Measurements from ENCODE around the gene CALML6.
"Not testable (repeated sequence)": the region's sequence is repeated elsewhere in the genome, so short reads cannot be mapped to it uniquely, and the experiment has no call there.

CALML6 gene, protein sequence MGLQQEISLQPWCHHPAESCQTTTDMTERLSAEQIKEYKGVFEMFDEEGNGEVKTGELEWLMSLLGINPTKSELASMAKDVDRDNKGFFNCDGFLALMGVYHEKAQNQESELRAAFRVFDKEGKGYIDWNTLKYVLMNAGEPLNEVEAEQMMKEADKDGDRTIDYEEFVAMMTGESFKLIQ

DNA sequence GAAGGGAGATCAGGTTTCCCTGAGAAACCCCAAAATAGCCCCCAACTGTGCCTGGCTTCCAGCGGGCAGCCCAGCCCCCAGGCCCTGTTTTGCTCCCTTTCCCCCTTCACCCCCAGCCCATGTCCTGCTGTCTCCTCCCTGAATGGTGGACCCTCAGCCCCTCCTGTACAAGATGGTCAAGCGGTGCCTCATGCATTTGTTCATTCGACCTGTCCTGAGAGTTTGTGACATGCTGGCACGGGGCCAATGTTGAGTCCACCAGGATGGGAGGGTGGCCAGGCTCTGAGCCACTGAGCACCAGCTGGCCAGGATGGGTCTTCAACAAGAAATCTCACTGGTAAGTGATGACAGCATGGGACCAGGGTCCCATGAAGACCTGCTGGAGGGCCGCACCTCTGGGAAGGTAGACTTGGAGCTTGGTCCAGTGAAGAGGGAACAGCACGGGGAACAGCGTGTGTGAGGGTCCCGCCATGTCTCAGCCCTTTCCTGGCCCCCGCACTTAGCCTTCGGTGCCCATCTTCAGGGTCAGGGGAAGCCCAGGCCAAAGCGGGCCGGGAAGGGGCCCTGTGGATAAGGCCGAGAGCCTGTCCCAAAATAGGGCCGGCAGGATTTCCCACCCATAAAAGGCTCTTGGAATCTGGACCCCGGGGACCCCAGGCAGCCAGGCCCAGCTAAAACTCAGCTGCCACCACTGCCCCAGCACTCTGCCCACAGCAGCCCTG lies at the start of gene CALML6:
CALML6 (plus strand) TSS at position 290 of the 722 bp plus-strand sequence; CDS start at position 311, 21 bp downstream.
- no peak for DNase-seq (ENCODE audit: low read depth)

DNA sequence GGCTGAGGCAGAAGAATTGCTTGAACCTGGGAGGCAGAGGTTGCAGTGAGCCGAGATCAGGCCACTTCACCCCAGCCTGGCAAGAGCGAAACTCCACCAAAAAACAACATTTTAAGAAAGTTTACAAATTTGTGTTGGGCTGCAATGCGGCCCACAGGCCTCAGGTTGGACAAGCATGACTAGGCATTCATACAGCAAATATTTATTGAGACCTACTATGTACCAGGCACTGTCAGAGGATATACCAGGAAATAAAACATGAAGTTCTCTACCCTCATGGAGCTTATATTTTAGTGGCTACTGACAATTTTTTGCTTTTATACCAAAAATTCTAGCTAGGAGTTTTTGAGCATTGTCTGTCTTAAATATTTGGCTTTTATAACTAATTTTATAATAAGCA lies 47.9 kb upstream of the CALML6 start:
- DNase-seq (ENCODE audit: low read depth): no peak

DNA sequence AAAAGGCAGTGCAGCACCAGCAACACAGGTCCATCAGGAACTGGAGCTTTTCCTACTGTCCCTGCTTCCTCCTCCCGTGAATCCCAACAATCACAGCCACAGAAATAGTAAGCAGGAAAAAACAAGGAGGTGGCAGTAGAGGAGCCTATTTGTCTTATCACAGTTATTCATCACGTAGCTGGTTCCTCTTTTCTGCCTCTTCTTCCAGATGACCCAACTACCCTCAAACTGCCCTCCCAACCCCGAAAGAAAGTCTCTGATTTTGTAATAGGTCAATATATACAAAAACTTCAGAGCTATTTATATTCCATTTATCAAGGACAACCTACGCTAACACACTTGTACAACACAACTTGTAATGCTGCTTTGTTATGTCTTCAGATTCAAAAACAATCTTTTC lies 45.6 kb upstream of the CALML6 start:
- DNase-seq (ENCODE audit: low read depth): no peak

DNA sequence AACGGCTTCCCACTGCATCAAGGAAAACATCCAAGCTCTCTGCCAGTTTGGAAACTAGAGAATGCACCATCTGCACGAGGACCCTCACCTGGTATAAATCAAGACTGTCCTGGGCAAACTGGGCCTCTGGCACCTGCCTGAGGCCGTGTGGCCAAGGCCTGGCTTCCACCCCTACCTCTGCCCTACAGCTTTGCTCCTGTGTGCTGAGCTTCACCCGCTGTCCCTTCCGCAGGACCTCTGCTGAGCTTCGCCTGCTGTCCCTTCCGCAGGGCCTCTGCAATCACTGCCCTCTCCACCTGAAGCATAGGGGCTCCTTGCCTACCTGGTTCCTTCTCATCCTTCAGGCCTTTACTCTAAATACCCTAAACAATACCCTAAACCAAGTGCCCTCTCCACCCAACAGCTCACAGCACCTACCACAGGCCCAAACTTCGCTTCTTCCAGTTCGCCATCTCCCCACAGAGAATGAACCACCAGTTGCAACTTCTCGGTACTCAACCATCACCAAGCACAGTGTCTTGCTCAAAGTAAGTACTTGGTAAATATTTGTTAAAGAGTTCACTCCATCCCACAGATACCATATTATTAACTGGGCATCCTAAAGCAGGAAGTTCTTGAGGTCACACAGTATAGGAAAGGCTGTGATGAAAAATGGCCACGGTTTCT lies 42.6 kb upstream of the CALML6 start:
- DNase-seq (ENCODE audit: low read depth): no peak

DNA sequence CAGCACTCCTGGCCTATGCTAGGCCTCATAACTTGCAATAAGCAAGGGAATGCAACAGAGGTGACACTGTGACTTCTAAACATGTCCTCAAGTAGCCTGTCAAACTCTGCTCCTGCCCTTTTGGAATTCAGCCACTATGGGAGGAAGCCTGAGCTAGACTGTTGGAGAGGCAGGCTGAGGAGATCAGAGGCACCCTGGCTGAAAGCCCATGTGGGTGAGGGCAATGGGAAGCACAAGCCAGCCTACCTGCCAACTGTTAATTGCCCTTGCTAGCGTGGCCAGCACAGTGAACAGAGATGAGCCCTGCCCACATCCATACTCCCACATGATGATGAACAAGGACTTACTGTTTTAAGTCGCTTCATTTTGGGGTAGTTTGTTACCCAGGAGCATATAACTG lies 41.9 kb upstream of the CALML6 start:
- DNase-seq (ENCODE audit: low read depth): no peak

DNA sequence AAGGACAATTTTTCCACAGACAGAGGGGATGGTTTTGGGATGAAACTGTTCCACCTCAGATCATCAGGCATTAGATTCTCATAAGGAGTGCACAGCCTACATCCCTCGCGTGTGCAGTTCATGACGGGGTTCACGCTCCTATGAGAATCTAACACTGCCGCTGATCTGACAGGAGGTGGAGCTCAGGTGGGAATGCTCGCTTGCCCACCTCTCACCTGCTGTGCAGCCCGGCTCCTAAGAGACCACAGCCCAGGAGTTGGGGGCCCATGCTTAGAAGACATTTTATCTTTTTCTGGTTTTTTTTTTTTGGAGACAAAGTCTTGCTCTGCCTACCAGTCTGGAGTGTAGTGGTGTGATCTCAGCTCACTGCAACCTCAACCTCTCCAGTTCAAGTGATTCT lies 40.2 kb upstream of the CALML6 start:
- no peak for DNase-seq (ENCODE audit: low read depth)

DNA sequence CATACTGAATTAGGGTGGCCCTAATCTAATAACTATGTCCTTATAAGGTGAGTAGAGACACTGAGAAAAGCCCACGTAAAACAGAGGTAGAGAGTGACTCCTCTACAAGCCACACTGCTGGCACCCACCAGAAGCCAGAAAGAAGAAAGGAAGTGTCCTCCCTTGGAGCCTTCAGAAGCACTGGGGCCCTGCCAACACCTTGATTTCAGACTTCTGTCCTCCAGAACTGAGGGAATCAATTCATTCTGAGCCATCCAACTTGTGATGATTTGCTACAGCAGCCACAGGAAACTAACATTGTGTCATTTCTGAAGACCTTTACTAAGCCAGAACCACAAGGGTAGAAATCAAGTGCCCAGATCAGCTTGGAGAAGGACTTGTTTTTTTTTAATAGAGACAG lies 39.1 kb upstream of the CALML6 start:
- no peak for DNase-seq (ENCODE audit: low read depth)

DNA sequence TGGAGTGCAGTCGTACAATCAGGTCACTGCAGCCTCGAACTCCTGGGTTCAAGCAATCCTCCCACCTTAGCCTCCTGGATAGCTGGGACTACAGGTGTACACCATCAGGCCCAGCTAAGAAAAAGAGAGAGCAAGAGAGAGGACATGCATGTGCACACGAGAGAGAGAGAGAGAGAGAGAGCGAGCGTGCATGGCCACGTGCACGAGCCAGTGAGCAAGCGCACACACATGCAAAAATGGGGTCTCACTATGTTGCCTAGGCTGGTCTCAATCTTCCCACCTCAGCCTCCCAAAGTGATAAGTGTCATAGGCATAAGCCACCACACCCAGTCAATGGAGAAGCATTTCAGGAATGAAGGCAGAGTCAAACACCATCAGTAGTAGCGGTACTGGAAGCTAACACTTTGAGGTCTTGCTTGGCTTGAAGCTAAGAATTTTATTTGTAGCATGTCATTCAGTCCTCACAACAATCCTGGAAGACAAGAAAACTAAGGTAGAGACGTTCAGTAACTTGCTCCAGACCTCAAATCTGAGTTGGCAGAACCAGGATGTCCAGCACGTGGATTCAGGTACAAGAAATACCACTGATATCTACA lies 38.6 kb upstream of the CALML6 start:
- no peak for DNase-seq (ENCODE audit: low read depth)

DNA sequence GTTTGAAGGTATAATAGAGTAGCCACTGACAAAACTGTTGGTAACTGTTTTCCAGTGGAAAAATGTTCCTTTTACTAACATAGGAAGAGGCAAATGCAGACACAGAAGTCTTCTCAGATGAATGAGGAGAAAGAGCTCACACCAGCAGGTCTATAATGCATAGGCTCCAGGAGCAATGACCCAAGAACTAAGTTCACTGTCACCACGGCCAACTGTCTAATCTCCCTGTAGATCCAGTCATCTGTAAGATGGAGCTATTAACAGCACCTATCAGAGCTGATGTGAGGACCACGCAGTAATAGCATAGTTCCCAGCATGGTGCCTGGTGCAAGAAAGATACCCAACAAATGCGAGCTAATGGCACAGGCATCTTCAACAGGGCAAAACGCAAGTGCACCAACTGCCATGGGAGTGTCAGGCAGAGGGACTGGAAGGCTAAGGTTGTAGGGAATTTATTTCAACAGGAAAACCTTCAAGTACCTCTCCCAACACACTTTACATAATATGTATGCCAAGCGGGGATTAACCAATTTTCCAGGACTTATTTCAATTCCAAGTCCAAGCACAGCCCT lies 37.1 kb upstream of the CALML6 start:
- no peak for DNase-seq (ENCODE audit: low read depth)

DNA sequence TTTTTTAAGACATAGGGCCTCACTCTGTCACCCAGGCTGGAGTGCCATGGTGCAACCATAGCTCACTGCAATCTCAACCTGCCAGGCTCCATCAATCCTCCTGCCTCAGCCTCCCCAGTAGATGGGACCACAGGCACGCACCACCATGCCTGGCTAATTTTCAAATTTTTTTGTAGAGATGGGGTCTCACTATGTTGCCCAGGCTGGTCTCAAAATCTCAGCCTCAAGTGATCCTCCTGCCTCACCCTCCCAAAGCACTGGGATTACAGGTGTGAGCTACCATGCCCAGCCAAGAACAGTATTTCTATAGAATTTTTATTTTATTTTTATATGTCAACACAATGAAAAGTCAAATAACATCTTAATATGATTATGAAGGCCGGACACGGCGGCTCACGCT lies 35.1 kb upstream of the CALML6 start:
- no peak for DNase-seq (ENCODE audit: low read depth)

DNA sequence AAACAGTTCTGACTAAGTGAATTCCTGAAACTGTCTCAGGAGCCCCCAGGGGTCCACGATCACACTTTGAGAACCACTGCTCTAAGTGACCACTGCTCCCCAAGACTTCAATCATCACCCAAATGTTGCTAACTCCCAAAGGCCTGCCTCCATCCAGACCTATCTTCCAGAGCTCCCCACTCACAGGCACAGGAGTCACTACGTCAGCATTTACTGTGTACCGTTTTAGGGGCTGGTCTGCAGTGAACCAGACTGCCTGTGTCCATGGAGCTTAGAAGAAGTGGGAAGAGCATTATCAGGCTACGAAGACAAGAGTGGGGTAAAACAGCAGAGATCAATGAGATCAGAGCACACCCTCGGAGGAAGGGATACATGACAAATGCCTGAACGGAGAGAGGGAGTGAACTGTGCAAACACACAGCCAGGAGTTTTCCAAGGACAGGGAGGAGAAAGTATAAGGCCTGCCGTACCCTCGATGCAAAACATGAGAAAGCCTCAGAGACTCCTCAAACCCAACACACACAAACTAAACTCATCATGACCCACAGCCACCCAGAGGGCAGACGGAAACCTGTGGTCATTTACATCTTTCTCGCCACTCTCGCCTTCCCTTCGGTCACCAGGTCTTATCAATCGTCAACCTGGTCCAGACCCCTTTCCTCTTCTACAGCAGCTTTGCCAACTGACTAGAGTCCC lies 34.3 kb upstream of the CALML6 start:
- DNase-seq (ENCODE audit: low read depth): no peak

DNA sequence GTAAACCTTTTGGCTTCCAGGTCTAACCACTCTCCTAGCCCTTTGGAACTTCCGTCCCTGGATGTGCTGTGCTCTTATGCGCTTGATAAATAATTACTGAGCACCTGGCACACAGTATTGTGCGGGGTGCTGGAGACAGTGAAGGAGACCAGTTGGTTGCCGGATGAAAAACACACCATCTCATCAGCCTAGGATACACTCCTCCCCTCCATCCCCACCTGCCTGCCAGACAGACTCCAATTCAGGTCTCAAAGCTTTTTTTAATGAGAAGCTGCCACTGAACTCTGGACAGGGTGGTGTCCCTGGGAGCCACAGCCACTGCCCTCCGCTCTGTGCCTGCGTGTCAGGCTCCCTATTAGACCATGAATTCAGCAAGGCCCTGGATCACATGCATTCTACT lies 33.3 kb upstream of the CALML6 start:
- no peak for DNase-seq (ENCODE audit: low read depth)

DNA sequence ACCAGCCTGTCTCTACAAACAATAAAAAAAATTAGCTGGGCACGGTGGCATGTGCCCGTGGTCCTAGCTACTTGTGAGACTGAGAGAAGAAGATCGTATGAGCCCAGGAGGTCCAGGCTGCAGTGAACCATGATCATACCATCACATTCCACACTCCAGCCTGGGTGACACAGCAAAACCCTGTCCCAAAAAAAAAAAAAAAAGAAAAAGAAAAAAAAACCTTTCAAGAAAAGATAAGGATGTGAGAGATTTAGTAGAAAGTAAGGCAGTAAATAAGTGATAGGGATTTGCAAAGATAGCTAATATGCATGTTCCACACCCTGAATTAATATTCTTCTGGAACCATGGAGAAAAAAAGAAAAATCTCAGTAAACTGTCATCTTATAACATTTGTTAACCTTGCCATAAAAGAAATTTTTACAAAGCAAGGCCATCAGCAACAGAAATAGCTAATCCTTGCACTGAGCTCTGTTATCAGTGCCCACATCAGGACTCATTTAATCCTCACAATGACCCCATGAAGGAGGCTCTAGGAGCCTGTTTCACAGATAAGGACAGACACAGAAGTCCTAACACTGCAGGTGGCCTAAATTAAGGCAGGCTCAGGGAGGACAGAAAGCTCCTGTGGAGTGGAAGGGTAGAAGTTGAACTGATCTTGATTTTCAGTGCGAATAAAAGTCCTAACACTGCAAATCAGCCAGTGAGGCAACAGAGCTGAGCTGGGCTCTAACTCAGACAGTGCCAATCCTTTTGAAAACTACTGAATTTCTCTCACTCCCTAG lies 31.8 kb upstream of the CALML6 start:
- DNase-seq (ENCODE audit: low read depth): no peak

DNA sequence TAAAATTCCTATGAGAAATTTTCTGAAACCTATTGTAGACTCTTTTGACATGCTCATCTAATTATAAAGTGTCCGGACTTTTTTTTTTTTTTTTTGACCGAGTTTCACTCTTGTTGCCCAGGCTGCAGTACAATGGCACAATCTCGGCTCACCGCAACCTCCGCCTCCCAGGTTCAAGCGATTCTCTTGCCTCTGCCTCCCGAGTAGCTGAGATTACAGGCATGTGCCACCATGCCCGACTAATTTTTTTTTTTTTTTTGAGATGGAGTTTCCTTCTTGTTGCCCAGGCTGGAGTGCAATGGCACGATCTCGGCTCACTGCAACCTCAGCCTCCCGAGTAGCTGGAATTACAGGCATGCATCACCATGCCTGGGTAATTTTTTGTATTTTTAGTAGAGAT lies 31.2 kb upstream of the CALML6 start:
- DNase-seq (ENCODE audit: low read depth): not testable (repeated sequence)

DNA sequence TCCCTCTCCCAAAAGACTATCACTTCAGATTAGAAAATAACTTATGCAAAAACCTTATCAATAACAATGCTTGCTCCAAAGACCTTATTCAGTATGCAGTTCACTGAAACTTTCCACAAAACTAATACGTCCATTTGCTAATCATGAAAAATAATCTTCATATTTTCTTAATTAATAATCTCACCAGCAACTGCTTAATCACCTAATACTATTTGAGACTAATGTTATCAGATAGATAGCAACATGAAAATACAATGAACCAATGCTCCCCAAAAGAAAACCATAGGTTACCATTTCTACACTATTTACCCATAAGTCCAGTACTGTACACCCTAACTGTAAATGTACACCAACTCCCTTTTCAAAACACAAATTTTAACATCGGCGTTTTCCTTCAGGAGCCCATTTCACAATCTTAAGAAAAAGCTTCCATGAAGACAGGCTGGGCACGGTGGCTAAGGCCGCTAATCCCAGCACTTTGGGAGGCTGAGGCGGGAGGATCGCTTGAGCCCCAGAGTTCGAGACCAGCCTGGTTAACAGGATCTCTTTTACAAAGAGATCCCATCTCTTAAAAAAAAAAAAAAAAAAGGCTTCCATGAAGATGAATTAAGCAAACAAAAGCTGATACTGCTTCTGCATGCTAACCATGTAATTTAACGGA lies 25.8 kb upstream of the CALML6 start:
- DNase-seq (ENCODE audit: low read depth): no peak

DNA sequence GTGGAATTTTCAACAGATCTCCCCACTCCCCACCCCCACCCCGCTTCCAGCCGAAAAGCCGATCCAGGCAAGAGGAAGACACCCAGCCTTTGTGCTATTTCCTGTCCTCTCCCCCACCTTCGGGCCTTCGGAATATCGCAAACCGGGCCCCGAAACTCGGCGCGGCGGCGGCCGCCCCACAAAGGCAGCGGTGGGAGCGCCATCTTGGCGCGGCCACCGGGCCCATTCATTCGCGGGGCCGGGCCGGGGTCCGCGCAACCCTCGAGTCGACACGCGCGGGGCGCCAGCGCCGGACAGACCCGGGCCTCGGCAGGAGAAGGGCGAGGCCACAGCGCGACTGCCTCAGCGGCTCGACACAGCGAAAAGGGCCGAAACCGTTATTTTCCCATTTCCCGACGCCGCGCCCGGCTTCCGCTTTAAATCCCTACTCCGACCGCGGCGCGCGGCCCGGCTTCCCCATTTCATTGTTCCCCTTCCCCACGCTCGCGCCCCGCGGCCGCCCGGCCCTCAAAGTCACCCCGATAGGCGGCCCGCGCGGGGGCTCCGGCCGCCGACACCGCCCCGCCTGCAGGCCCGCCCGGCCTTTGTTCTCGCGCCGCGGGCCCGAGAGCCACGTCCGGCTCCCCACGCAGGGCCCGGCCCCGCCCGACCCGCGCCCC lies 25.1 kb upstream of the CALML6 start:
- DNase-seq (ENCODE audit: low read depth): peak; percentile 35

DNA sequence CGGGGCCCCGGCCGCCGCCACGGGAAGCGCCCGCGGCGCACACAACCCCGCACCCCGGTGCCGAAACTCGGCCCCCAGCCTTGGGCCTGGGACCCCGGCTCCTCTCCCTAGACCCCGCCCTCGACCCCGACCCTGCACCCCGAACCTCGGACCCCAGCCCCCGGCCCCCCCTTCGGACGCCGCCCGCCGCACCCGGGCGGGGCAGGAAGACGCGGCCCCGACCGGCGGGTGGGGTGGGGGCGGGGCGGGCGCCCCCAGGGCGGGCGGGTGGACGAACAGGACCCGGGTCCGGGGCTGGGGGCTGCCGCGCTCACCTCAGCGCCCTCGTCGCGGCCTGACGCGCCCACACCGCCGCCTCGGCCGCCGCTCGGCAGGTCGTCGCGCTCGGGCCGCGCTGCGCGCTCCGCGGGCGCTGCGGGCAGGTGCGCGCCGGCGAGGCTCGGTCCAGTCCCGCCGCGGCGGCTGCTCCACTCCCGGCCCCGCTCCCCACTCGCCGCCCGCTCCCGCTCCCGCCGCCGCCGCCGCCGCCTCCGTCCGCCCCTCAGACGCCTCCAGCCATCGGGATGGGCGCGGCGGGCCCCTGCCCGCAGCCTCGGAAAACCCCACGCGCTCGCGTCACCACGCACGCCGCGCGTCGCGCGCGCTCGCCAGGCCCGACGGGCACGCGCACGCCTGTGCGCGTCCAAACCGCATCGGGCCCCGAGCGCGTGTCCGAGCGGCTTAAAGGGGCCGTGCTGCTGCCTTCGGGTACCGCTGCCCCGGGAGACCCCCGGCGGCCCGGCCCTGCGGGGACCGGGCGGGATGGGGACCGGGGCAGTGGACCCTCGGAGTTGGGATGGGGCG lies 24.3 kb upstream of the CALML6 start, which contains the start of gene GNB1:
GNB1 (minus strand) TSS at position 582 of the 843 bp plus-strand sequence. CDS start 65,634 bp downstream, outside the sequence.
- peak; percentile 86 for DNase-seq (ENCODE audit: low read depth)

DNA sequence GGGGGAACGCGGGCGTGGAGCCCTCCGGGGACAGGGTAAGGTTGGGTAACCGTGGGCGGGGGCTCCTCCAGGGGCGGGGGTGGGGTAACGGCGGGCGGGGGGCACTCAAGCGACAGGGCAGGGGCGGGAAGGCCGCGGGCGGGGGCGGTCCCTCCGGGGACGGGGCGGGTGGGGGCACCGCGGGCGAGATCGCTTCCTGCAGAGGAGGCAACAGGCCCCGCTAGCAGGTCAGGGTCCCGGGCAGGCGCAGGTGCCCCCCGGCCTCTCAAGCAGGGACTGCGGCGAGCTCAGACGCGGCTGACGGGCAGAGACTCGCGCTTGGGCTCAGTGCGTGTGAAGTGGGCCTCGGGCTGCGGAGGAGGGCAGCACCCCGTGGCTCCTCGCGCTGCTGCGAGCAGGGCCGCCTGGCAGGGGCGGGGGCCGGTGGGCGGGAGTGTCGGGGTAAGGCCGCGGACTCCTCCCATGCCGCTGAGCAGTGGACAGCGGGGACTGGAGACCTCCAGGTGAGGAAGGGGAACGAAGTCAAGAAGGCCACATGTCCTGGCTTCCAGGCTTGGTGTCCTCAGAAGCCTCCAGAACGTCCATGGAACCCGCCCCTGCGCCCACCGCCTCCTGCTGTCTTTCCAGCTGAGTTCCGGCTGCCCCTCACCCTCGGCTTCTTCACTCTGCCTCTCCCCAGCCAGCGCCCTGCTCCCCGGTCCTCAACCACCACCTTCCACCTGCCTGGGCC lies 23.5 kb upstream of the CALML6 start:
- DNase-seq (ENCODE audit: low read depth): peak; percentile 73

All from activated T-helper 9 cell treated with anti-CD3 and anti-CD28 coated beads, Interleukin-2, amount 50 U/mL, for 16 hours (primary cell).